GM18870 (cell line): ENCODE results near the gene DPP10.
"Not testable (repeated sequence)": the region's sequence is repeated elsewhere in the genome, so short reads cannot be mapped to it uniquely, and the experiment has no call there.

Experiments used
- ATAC-seq: cut with Tn5 transposase; IDR thresholded peaks from one replicate; pipeline ENCODE4 v1.9.1; 2021; ENCODE audit warnings: moderate library complexity; ENCODE audit not compliant: unreplicated experiment

Gene DPP10

DNA sequence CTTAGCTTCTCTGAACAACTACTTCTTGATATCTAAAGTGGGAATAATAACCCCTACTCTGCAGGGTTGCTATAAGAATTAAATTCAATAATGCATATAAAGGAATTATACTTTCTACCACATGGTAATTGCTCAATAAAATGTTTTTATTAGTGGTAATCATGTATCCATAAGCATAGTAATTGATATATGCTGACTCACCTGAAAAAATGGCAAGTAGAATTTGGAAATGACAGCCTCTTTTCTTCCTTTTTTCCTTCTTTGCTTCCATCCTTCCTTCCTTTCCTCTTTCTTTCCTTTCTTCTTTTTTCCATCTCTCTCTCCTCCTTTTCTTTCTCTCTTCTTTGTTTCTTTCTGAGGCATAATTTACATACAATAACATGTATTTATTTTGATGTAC lies 65.3 kb downstream of the DPP10 start:
- ATAC-seq: no peak

DNA sequence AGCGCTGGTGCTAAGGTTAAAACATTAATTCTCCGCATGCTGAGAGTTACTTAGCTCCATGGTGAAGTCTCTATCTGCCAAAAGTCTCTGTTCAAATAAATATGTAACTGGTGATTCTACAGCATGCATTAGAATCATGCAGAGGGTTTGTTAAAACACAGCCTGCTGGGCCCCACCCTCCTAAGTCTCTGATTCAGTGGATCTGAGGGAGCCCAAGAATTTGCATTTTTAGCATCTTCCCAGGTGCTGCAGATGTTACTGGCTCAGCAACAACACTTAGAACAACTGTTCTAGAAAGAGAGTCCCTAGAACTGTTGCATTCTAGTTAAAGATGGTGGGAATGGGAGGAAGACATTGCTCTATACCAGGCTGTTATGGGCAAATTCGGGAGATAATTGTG lies 73.4 kb downstream of the DPP10 start:
- no peak for ATAC-seq

DNA sequence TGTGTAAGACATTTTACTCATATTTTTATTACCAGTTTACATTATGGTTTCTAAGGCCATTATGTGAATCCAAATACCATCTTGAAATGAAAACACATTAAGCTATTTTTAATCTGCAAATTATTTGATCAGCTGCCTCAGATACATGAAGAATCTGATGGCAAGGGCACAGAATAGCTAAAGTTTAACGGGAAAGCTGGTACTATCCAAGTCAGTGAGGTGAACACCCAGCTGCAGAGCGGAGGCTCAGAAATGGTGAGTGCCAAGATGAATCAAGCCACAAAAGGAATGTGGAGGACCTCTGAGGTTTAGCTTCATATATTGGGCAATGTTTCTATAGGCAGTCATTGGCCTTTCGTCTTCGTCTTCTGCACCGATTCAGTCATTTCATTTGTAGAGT lies 75.1 kb downstream of the DPP10 start:
- ATAC-seq: no peak

DNA sequence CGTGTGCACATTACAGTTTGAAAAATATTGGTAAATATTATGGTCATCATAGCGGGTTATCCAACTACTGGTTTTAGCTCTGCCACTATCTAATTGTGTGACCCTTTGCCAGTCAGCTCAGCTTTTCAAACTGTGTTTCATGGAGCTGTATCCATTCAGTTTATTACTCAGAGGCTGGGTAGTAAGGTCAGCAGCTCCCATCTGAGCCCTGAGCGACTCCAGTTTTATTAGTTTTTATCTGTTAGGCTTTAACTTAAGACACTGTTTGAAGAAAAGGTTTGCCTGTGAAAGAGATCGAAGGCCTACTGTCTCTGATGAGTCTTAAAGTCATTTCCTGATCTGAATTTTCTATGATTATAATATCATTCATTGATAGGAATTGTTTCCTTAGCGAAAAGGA lies 76.3 kb downstream of the DPP10 start:
- ATAC-seq: no peak

GRCh38 chr2:114522612-114523011 lies 80.2 kb downstream of the DPP10 start:
- not testable (repeated sequence) for ATAC-seq

DNA sequence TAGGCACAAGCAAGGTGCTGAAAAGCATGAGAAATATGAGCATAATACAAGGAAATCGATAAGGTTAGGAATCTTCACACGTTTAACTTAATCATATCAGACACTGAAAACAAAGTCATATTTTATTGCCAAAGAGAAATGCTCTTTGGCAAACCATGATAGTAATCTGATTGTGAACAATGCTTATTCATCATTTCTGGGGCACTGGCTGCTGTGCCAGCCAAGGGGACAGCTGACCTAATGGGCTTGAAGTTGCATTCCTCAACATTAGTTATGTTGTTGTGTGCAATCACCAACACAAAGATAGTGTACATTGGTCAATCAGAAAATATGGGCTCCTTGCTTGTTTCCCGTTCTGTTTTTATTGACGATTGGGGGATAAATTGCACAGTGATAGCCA lies 83.5 kb downstream of the DPP10 start:
- no peak for ATAC-seq

DNA sequence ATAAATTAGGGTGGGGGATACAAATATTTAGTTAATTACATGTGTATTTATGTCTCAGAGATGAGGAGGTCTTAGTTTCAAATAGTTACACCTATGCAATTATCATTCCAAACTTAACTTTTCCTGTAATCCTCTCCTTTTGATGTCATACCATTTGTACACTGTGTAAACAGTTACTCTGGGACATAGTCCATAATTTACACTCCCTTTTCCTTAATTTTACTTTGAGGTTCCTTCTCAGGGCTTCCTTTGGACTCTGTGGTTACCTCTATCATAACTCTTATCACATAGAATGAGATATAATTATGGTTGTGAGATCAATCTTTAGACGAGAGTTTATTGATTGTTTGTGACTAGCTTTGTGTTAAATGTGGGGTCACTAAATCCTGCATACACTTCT lies 84.4 kb downstream of the DPP10 start:
- ATAC-seq: no peak

DNA sequence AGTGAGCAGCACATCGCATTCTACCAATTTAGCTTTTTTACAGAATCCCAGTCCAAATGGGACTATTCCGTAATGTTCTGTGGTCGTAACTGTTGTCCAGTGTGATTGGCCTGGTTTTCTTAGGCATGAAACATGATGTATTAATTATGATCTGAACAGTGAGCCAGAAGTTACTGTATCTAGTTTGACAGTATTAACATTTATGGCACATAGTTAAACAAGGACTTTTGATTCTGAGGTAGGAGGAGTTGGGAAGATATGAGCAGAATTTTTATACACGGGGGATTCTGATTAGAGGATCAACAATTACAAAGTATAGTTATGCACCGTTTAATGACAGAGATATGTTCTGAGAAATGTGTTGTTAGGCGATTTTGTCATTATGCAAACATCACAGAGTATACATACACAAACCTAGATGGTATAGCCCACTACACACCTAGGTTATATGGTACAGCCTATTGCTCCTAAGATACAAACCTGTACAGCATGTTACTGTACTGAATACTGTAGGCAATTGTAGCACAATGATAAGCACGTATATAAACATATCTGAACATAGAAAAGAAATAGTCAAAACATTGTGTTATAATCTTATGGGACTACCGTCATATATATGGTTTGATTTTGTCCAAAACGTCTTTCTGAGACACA lies 85.0 kb downstream of the DPP10 start:
- ATAC-seq: no peak

DNA sequence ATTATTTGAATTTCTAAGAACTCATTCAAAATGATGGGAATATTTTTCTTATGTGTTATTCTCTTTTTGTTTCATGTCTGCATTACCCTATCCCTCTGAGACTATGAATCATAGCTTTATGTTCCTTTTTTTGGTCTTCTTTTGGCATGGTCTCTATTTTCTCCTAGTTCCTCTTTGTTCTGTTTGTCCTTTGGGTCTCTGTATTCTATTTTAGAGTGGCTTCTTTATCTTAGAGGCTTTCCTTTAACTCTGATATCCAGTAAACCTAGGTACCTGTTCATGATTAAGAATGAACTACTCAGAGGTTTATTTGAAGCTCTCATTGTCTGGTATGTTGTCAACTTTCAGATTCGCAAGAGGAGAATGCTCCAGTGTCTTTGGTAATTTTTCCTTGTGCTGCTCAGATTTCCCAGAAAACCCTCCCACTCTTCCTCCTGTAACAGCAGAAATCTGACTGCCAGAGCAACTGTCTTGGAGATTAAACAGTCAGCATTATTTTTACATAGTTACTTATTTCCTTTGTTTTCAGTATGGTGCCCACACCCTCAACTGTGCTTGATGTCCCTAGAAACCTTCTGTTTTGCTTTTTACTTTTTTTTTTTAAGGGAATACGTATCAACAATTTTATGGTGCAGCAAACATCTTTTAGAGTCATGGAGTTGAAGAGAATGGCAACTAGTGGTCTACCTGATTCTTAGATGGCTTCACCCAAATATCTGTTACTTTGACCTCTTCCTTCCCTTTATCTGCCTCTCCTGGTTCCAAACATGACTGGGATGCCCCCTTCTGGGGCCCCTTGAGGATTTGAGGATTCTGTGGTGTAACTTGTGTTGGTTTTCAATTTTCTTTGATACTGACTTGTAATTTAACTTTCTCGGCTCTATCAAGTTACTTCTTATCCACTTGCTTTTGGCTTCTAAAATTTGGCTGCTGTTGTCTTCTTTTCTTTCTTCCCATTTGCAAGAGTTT lies 92.0 kb downstream of the DPP10 start:
- no peak for ATAC-seq

- ATAC-seq: no peak
Measured at GRCh38 chr2:114537777-114538176, 95.3 kb downstream of the DPP10 start.

- no peak for ATAC-seq
Measured at GRCh38 chr2:114542695-114543094, 100.3 kb downstream of the DPP10 start.

- no peak for ATAC-seq
Measured at GRCh38 chr2:114543236-114543766, 100.9 kb downstream of the DPP10 start.

DNA sequence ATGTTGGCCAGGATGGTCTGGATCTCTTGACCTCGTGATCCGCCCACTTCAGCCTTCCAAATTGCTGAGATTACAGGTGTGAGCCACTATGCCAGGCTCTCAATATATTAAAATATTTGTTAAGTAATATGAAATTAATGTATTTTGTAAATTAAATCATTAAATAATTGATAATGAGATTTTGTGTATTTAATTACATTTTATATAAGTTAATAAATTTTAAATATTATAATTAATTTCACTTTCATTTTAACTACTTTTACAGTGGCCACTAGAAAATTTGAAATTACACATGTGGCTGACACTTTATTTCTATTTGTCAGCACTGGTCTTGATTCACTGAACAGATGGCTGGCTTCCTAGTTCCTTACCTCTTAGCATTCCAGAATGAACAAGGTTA lies 102.6 kb downstream of the DPP10 start:
- ATAC-seq: no peak

GRCh38 chr2:114546531-114546930 lies 104.1 kb downstream of the DPP10 start:
- no peak for ATAC-seq

GRCh38 chr2:114548151-114548550 lies 105.7 kb downstream of the DPP10 start:
- no peak for ATAC-seq

DNA sequence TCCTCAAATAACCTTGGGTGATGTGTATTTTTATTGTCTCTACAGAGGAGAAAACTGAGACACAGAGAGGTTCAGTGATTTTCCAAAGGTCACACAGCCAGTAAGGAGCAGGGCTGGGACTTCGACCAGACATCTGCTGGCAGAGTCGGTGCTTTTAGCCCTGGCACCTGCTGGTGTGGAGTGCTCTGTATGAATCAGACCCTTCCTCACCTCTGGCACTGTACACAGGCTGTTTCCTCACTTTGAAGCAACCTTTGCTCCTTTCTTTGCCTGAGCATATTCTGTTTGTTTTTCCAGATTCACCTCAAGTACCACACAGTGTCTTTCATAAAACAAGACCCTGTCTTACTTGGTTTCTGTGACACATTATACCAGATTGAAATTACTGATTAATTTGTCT lies 107.9 kb downstream of the DPP10 start:
- ATAC-seq: no peak

GRCh38 chr2:114550895-114551793 lies 108.7 kb downstream of the DPP10 start:
- peak; percentile 75 for ATAC-seq

GRCh38 chr2:114553027-114553426 lies 110.6 kb downstream of the DPP10 start:
- no peak for ATAC-seq

DNA sequence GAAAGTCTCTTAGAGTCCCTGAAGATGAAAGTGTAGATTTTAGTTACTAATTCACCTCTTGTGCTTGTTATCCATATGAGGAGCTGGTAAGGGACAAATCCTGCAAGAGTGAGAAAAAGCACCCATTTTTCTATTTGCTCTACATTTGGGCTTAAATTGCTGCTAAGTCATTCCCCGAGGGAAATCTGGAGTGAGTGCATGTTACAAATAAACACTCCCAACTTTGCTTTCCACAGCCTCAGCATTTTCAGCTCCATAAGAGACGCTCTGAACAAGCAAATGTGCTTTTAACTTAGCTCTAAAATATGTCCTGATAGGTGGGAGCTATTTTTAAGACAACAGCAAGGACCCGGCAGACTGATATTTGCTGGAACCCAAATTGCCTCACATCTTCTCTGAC lies 126.7 kb downstream of the DPP10 start:
- no peak for ATAC-seq

GRCh38 chr2:114577657-114578056 lies 135.2 kb downstream of the DPP10 start:
- ATAC-seq: no peak

DNA sequence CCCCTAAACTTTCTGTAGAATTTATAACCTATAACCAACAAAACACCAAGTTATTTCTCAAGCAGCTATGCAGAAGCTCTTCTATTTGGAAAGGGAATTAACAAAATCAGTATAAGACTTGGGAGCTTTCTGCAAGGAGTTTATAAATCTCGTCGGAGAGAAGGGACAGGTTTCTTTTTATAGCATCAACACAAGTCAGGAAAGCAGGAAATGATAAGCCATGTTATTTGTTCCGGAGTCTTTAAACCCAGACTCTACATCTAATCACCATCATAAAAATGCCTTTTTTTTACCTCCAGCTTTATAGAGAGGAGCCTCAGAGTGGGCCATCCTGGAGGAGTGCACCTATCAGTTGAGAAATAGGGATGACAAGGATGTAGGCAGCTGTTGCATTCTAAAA lies 137.1 kb downstream of the DPP10 start:
- no peak for ATAC-seq
